GM13977 (cell line): ENCODE data around the gene KIR2DL3.
"Not testable (repeated sequence)": the region's sequence is repeated elsewhere in the genome, so short reads cannot be mapped to it uniquely, and the experiment has no call there.

ENCODE experiments used
- DNase-seq: peaks from one replicate; pipeline ENCODE4 v3.0.0; 2012; ENCODE audit warnings: low spot score
- in situ Hi-C: fragments of 300-500 bp; cut with MboI; formaldehyde crosslinking; loops from one replicate; pipeline ENCODE4 v1.12.0; 2022; ENCODE audit warnings: low sequenced_read_pairs, low pct_unique_long_range_greater_than_20kb, mixed read lengths, inconsistent platforms; ENCODE audit not compliant: unreplicated experiment

The KIR2DL3 gene

DNA sequence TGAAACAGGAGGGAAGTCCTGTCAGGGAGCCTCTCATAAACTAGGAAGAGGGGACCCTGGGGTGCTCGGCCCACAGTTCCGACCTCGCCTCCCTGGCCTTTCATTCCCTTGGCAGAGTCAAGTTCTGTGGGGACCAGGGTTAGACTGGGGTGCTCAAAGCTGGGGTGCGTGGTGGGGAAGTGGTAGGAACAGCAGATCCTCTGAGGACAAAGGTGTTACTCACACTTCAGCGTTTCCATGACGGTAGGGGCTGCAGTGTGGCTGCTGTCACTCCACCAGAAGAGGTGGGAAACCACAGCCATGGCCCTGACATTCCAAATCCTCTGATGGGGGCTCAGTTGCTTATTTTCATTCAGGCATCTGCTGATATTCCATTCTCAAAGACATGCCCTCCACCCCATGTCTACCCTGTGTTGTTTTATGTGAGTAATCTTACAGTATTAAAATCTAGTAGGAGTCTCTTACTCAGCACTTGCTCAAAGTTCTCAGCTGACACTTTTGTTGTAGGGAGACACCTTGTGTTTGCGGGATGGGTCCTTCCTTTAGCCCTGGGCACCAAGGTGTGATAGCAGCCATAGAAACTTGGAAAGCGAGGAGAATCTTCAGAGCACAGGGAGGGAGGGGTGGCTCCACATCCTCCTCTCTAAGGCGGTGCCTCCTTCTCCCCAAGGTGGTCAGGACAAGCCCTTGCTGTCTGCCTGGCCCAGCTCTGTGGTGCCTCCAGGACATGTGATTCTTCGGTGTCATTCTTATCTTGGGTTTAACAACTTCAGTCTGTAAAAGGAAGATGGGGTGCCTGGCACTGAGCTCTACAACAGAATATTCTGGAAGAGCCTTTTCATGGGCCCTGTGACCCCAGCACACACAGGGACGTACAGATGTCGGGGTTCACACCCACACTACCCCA lies 18.1 kb downstream of the KIR2DL3 start:
- in situ Hi-C loops, DNase-seq: not testable (repeated sequence)

DNA sequence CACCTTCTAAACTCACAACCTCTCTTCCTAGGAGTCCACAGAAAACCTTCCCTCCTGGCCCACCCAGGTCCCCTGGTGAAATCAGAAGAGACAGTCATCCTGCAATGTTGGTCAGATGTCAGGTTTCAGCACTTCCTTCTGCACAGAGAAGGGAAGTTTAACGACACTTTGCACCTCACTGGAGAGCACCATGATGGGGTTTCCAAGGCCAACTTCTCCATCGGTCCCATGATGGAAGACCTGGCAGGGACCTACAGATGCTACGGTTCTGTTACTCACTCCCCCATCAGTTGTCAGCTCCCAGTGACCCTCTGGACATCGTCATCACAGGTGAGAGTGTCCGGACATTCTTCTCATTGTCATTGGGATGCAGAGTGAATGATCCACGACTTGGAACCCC lies 20.3 kb downstream of the KIR2DL3 start:
- DNase-seq, in situ Hi-C loops: not testable (repeated sequence)

DNA sequence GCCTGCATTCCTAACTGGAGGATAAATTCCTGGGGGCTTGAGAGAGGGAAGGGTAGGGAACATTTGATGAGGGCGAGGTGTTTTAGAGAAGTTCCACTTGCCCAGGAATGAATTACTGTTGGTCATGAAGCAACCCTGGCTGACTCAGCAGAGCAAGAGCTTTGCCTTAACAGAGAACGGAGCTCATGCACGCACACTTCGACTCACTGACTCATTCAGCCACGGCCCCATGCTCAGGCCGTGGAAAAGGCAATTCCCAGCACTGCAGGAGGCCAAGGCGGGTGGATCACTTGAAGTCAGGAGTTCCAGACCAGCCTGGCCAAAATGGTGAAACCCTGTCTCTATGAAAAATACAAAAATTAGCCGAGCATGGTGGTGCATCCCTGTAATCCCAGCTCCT lies 25.9 kb downstream of the KIR2DL3 start:
- DNase-seq, in situ Hi-C loops: not testable (repeated sequence)

DNA sequence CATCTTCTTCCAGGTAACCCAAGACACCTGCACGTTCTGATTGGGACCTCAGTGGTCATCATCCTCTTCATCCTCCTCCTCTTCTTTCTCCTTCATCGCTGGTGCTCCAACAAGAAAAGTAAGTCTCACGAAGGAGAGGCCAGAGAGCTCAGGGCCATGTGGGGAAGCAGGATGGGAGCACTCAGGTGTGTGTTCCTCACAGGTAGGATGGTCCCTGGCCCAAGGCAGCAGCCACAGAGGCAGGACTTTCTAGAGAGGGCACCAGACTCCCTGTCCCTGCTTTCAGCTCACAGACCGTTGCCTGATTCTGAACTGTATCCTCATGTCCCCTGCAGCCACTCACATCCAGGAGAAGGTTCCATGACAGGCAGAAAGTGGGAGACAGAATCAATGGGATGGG lies 28.2 kb downstream of the KIR2DL3 start:
- in situ Hi-C loops, DNase-seq: not testable (repeated sequence)

DNA sequence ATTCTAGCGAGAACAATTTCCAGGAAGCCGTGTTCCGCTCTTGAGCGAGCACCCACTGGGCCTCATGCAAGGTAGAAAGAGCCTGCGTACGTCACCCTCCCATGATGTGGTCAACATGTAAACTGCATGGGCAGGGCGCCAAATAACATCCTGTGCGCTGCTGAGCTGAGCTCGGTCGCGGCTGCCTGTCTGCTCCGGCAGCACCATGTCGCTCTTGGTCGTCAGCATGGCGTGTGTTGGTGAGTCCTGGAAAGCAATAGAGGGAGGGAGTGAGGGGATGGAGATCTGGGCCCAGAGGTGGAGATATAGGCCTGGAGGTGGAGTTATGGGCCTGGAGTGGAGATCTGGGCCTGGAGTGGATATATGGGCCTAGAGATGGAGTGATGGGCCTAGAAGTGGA lies 31.3 kb downstream of the KIR2DL3 start, which contains the start of gene KIR2DL1:
Gene KIR2DL1 (plus strand): TSS at position 148 of the 400 bp plus-strand sequence. CDS start 58 bp downstream, at position 206.
- DNase-seq, in situ Hi-C loops: not testable (repeated sequence)

DNA sequence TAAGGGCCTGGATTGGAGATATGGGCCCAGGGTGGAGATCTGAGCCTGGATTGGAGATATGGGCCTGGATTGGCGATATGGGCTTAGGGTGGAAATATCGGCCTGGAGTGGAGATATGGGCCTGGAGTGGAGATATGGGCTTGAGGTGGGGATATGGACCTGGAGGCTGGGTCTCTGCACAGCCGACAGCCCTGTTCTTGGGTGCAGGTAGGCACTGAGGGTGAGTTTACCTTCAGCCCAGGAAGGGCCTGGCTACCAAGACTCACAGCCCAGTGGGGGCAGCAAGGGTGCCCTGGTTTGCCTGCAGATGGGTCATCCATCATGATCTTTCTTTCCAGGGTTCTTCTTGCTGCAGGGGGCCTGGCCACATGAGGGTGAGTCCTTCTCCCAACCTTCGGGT lies 32.2 kb downstream of the KIR2DL3 start:
- in situ Hi-C loops, DNase-seq: not testable (repeated sequence)

DNA sequence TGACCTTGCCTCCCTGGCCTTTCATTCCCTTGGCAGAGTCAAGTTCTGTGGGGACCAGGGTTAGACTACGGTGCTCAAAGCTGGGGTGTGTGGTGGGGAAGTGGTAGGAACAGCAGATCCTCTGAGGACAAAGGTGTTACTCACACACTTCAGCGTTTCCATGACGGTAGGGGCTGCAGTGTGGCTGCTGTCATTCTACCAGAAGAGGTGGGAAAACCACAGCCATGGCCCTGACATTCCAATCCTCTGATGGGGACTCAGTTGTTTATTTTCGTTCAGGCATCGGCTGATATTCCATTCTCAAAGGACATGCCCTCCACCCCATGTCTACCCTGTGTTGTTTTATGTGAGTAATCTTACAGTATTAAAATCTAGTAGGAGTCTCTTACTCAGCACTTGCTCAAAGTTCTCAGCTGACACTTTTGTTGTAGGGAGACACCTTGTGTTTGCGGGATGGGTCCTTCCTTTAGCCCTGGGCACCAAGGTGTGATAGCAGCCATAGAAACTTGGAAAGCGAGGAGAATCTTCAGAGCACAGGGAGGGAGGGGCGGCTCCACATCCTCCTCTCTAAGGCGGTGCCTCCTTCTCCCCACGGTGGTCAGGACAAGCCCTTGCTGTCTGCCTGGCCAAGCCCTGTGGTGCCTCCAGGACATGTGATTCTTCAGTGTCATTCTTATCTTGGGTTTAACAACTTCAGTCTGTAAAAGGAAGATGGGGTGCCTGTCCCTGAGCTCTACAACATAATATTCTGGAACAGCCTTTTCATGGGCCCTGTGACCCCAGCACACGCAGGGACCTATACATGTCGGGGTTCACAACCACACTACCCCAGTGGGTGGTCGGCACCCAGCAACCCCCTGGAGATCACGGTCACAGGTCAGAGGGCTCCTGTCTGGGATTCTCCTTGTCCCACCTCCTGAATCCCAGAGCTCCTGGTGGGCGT lies 33.0 kb downstream of the KIR2DL3 start:
- in situ Hi-C loops, DNase-seq: not testable (repeated sequence)

DNA sequence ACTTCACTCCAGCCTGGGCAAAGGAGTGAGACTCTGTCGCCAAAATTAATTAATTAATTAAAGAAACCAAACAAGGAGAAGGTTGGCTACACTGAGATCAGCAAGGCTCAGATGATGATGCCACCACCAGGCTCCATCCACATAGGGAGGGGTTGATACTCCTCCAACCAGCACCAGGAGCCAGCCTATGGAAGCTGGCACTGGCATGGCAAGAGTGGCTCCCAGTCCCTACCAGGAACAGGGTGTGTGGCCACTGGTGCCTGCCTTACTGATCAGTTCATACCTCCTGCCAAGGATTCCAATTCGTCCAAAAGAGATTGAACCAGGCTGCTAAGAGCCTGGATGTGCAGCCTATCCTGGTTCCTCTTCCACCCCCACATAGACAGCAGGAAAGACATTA lies 34.4 kb downstream of the KIR2DL3 start:
- in situ Hi-C loops, DNase-seq: not testable (repeated sequence)

DNA sequence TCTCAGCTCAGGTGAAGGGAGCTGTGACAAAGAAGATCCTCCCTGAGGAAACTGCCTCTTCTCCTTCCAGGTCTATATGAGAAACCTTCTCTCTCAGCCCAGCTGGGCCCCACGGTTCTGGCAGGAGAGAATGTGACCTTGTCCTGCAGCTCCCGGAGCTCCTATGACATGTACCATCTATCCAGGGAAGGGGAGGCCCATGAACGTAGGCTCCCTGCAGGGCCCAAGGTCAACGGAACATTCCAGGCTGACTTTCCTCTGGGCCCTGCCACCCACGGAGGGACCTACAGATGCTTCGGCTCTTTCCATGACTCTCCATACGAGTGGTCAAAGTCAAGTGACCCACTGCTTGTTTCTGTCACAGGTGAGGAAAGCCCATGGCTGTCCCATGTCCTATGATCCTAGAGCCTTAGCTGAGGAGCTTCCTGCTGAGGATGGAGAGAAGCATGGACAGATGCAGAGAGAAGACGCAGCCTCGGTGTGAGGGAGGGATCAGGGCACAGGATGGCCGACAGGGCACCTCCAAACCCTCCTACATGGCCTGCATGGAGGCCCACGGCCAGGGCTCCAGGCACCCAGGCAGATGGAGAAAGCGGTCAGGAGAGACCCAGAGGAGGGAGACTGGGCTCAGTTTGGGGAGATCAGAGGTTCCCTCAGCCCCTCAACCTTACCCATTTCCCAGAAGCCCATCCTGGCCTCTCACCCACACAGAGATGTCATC lies 36.9 kb downstream of the KIR2DL3 start:
- DNase-seq, in situ Hi-C loops: not testable (repeated sequence)

DNA sequence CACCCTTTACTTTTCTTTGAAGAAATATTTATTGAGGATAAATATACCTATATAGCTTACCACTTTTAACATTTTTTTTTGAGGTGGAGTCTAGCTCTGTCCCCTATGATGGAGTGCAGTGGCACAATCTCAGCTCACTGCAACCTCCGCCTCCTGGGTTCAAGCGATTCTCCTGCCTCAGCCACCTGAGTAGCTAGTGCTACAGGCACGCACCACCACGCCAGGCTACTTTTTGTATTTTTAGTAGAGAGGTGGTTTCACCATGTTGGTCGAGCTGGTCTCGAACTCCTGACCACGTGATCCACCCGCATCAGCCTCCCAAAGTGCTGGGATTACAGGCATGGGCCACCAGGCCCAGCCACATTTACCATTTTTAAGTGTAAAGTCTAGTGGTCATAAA lies 37.5 kb downstream of the KIR2DL3 start:
- in situ Hi-C loops, DNase-seq: not testable (repeated sequence)

DNA sequence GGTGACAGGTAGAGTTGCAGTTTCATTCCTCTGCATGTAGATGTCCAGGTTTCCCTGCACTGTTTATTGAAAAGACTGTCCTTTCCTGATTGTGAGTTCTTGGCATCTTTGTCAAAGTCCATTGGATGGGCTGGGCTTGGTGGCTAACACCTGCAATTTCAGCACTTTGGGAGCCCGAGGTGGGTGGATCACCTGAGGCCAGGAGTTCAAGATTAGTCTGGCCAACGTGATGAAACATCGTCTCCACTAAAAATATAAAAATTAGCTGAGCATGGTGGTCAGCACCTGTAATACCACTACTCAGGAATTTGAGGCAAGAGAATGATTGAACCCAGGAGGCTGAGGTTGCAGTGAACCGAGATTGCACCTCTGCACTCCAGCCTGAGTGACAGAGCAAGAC lies 39.5 kb downstream of the KIR2DL3 start:
- DNase-seq, in situ Hi-C loops: not testable (repeated sequence)

DNA sequence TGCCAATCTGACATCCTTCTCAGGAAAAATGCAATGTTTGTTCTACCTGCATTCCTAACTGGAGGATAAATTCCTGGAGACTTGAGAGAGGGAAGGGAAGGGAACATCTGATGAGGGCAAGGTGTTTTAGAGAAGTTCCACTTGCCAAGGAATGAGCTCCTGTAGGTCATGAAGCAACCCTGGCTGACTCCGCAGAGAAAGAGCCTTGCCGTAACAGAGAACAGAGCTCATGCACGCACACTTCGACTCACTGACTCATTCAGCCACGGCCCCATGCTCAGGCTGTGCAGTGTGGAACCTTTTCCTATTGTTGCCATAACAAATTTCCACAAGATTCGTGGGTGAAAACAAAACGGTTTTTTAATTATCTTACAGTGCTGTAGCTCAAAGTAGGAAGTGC lies 40.6 kb downstream of the KIR2DL3 start:
- in situ Hi-C loops, DNase-seq: not testable (repeated sequence)

DNA sequence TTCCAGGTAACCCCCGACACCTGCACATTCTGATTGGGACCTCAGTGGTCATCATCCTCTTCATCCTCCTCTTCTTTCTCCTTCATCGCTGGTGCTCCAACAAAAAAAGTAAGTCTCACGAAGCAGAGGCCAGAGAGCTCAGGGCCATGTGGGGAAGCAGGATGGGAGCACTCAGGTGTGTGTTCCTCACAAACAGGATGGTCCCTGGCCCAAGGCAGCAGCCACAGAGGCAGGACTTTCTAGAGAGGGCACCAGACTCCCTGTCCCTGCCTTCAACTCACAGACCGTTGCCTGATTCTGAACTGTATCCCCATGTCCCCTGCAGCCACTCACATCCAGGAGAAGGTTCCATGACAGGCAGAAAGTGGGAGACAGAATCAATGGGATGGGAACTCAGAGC lies 44.6 kb downstream of the KIR2DL3 start:
- DNase-seq, in situ Hi-C loops: not testable (repeated sequence)

DNA sequence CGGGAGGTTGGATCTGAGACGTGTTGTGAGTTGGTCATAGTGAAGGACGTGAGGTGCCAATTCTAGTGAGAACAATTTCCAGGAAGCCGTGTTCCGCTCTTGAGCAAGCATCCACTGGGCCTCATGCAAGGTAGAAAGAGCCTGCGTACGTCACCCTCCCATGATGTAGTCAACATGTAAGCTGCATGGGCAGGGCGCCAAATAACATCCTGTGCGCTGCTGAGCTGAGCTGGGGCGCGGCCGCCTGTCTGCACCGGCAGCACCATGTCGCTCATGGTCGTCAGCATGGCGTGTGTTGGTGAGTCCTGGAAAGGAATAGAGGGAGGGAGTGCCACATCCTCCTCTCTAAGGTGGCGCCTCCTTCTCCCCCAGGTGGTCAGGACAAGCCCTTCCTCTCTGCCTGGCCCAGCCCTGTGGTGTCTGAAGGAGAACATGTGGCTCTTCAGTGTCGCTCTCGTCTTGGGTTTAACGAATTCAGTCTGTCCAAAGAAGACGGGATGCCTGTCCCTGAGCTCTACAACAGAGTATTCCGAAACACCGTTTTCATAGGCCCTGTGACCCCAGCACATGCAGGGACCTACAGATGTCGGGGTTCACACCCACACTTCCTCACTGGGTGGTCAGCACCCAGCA lies 47.9 kb downstream of the KIR2DL3 start:
- in situ Hi-C loops, DNase-seq: not testable (repeated sequence)

DNA sequence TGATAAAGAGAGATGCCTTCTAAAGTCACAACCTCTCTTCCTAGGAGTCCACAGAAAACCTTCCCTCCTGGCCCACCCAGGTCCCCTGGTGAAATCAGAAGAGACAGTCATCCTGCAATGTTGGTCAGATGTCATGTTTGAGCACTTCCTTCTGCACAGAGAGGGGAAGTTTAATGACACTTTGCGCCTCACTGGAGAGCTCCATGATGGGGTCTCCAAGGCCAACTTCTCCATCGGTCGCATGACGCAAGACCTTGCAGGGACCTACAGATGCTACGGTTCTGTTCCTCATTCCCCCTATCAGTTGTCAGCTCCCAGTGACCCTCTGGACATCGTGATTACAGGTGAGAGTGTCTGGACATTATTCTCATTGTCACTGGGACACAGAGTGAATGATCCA lies 49.8 kb downstream of the KIR2DL3 start:
- DNase-seq, in situ Hi-C loops: not testable (repeated sequence)
